Body of pancreas (tissue), 4 donors: ENCODE measurements around the gene GRK3.

Source experiments
- POLR2A ChIP-seq, 3 donors: fragments of 450-650 bp; IDR thresholded peaks; one replicate each; pipeline ENCODE4 v1.6.1; 2016; ENCODE audit warnings: antibody characterized with exemption in 3 of 3, mild to moderate bottlenecking in 2 of 3
- TF ChIP-seq, protein P1 (sequence below), 7 experiments: fragments of 450-650 bp in 4 of 7; fragments of 200-600 bp in 3 of 7; sonication (generic) in 3 of 7; IDR thresholded peaks; one replicate each; pipeline ENCODE4 v1.5.1; 2016 to 2019; ENCODE audit warnings: antibody characterized with exemption in 7 of 7

DNA sequence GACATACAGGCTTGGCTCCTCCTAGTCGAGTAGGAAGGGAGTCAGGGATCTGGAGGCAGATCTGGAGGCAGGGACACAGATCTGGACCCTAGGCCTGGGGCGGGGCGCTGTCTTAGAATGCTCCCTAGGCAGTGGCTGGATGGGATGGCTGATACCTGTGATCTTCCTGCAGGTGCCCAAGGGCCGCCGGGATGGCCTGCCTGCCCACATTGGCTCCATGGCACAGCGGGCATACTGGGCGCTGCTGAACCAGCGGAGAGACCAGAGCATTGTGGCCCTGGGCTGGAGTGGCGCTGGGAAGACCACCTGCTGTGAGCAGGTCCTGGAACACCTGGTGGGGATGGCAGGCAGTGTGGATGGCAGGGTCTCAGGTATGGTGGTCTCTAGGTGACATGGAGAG lies 212.9 kb downstream of the GRK3 start:
- TF ChIP-seq, protein P1, sequence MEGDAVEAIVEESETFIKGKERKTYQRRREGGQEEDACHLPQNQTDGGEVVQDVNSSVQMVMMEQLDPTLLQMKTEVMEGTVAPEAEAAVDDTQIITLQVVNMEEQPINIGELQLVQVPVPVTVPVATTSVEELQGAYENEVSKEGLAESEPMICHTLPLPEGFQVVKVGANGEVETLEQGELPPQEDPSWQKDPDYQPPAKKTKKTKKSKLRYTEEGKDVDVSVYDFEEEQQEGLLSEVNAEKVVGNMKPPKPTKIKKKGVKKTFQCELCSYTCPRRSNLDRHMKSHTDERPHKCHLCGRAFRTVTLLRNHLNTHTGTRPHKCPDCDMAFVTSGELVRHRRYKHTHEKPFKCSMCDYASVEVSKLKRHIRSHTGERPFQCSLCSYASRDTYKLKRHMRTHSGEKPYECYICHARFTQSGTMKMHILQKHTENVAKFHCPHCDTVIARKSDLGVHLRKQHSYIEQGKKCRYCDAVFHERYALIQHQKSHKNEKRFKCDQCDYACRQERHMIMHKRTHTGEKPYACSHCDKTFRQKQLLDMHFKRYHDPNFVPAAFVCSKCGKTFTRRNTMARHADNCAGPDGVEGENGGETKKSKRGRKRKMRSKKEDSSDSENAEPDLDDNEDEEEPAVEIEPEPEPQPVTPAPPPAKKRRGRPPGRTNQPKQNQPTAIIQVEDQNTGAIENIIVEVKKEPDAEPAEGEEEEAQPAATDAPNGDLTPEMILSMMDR (IDR thresholded peaks at IDR 0.05), result no peak
- TF ChIP-seq POLR2A (IDR thresholded peaks at IDR 0.05), result no peak
